Stimulated activated CD8-positive, alpha-beta memory T cell treated with anti-CD3 and anti-CD28 coated beads, Interleukin-15, amount 100 ng/mL, for 24 hours (primary cell): ENCODE results near the gene WHRN.
A peak's percentile ranks its signal among the peaks of the same experiment; 100 is the strongest.

Source experiments
- DNase-seq: peaks from one replicate; pipeline ENCODE4 v3.0.0-alpha.2; 2020; ENCODE audit warnings: low read depth

The WHRN gene

DNA sequence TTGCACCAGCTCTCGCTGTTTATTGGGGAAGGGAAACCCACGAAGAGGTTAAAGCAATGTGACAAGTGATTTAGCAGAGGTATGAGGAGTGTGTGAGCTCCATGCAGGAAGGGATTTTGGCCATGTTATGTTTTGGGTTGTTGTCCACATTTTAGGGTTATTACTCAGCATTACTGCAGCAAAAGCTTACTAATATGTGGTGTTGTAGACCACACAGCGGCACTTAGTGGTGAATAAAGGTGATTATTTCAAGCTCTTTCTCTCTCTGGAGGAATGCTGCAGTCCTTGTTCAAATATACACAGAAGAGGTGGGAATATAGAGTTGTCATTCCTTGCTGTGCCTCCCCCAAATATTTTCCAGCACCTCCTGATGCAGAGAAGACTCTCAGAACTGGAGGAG lies 87.8 kb downstream of the WHRN start:
- DNase-seq: no peak

GRCh38 chr9:114416906-114417305 lies 88.4 kb downstream of the WHRN start:
- DNase-seq: no peak

GRCh38 chr9:114416290-114416689 lies 89.0 kb downstream of the WHRN start:
- DNase-seq: no peak

- DNase-seq: no peak
Observed at GRCh38 chr9:114414346-114414745, 90.9 kb downstream of the WHRN start.

- DNase-seq: no peak
Observed at GRCh38 chr9:114413861-114414301, 91.4 kb downstream of the WHRN start.

DNA sequence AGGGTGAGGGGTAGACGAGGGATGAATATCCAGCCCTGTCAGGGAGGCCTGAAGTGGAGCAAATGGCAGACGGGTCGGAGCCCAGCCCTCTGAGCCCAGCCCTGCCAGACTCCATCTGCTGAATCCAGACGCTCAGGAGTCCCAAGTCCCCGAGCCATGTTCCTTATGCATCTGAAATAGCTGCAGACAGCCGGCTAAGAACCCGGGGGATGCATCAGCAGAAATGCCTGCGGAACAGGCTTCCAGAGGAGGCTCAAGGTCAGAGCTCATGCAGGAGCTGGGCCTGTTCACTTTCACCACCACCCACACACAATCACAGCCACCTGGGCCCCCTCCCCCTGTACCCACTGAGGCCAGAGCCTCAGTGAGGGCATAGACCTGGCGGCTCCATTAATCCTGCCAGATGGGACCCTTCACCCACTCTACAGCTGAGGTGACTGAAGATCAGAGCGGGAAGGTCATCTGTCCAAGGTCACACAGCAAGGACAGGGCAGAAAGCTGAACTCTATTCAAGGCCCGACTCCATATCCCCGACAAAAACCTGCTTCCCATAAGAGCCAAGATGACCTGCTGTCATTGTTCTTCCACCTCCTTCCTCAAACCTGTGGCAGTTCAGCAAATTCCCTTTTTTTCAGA lies 93.1 kb downstream of the WHRN start:
- DNase-seq: no peak

GRCh38 chr9:114411452-114411851 lies 93.8 kb downstream of the WHRN start:
- no peak for DNase-seq

DNA sequence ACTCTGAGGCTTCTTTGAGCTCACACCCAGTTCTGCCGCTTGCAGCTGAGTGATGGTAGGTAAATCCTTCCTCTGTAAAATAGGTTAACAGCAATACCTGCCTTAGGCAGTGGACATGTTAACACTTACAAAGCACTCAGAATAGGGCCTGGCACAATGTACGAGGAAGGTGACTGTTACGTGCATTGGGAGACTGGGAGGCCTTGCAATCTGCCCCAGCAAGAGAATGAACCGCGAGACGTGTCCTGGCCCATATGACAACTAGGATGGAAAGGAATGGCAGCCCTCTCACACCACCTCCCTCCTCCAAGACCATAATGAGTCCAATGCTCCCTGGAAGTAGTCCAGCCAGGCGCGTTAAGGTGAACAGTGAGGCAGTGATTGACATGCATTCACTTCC lies 94.4 kb downstream of the WHRN start:
- no peak for DNase-seq

- no peak for DNase-seq
Observed at GRCh38 chr9:114409842-114410241, 95.4 kb downstream of the WHRN start.

GRCh38 chr9:114409103-114409780 lies 96.0 kb downstream of the WHRN start:
- no peak for DNase-seq

DNA sequence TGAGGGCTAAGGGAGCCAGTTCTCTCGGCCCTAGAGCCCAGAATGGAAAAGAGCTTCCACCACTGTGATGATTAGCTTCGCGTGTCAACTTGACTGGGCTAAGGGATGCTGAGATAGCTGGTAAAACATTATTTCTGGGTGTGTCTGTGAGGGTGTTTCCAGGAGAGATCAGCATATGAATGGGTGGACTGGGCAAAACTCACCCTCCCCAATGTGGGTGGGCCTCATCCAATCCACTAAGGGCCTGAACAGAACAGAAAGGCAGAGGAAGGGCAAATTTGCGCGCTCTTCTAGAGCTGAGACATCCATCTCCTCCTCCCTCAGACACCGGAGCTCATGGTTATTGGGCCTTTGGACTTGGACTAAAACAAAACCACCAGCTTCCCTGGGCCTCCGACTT lies 96.6 kb downstream of the WHRN start:
- no peak for DNase-seq

- no peak for DNase-seq
Observed at GRCh38 chr9:114407889-114408288, 97.4 kb downstream of the WHRN start.

DNA sequence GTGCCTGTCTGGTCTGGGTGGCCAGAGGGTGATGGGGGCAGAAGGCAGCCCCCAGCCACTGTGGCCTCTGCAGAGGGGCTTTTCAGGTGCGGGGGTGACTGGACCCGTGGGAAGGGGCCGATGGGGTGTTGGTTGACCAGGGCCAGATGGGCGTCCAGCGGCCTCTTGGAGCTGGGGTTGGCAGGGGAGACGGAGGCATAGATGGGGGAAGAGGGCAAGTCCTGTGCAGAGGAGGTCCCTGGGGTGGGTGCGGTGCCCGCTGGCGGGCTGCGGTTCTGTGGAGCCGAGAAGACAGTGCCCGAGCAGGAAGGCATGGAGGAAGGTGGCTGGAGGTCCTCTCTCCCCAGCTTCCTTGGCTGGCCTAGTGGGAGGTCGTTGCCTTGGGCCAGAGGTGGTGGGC lies 98.8 kb downstream of the WHRN start:
- DNase-seq: no peak

- DNase-seq: no peak
Observed at GRCh38 chr9:114405294-114406034, 99.8 kb downstream of the WHRN start.

DNA sequence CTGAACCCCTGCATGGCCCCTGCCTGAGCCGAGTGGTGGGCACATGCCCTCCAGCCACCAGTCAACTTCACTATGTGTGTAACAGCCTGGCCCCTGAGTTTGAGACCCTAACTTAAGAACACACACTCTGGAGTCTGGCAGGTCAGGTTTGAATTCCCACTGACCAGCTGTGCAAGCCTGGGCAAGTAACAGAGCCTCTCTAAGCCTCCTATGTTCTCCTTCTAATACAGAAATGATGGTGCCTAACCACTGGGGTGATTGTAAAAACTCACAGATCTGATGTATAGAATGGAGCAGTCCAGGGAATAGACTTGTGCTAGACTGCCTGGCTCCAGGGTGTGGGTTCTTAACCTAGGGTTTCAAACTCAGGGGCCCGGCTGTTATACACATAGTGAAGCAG lies 100.7 kb downstream of the WHRN start:
- DNase-seq: no peak

- DNase-seq: no peak
Observed at GRCh38 chr9:114403153-114403756, 102.0 kb downstream of the WHRN start.

GRCh38 chr9:114401344-114401743 lies 103.9 kb downstream of the WHRN start:
- DNase-seq: no peak

GRCh38 chr9:114400772-114401171 lies 104.5 kb downstream of the WHRN start:
- no peak for DNase-seq

- DNase-seq: no peak
Observed at GRCh38 chr9:114400219-114400618, 105.1 kb downstream of the WHRN start.

GRCh38 chr9:114399381-114399780 lies 105.9 kb downstream of the WHRN start:
- DNase-seq: no peak

DNA sequence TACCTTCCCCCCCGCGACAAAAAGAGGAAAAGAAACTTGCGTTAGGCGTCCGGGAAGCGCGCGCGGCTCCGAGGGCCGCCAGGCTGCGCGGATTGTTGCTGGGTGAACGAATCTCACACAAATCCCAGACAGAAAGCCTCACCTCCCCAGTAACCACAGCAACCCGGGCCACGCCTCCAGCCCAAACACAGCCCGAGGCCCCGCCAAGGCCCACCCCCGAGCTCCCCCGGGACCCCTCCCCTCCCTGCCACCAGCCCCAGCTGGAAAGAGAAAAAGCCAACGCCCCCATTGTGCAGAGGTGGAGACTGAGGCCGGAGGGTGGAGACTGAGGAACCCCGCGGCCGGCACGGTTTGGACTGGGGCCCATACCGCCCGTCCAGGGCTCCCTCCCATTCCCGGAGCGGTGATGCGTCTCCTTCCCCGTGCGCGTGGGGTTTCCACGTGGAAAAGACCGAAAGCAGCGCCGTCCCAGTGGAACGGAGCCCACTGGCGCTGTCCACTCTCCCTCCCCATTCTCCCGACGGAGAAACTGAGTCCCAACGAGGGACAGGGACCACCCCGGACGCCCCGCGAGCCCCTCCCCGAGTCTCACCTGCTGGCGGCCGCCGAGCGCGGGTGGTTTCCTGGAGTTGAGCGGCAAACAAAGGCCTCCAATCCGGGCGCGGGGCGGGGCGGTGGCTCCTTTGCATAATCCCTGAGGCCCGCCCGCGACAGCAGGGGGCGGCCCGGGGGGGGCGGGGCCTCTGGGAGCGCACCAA lies 107.2 kb downstream of the WHRN start:
- peak; percentile 89 for DNase-seq

DNA sequence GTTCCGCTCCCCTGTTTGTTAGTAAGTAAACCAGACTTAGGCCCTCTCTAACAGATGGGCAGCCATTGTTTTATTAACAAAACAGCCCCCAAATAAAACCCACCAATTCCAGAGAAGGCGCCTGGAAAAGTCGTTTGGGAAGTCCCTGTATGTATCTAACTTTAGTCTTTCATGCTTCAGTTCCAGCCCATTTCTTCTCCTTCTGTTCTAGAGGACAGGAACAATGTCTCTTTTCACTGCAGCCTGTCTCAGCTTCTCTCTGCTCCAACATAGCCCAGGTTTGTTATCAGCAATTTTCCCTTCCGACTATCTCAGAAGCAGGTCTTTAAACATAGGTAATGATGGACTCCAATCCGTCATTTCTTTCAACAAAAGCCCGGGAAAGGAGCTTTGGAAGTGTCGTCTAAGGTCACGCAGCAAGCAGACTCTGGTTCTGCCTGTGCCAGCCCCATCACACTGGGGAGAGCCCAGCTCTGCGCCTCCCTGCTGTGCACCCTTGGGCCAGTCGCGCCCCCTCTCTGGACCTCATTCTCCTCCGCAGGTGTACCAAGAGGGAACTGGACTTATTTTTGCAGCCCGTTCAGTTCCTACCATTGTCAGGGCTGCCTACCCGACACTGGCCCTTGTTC lies 107.9 kb downstream of the WHRN start:
- no peak for DNase-seq
